Lung (tissue), 12 donors: ENCODE measurements around the gene SLC35E3. TPM values are rescaled to one million over a fixed set of nuclear protein-coding genes. Genes with fewer than 3 reads are reported as not detected.

Experiments
- ATAC-seq: fragments of 200-7000 bp; cut with Tn5 transposase; one replicate; pipeline ENCODE4 v1.9.1; 2020; ENCODE audit warnings: moderate number of reproducible peaks; ENCODE audit not compliant: insufficient read depth, low FRiP score
- DNase-seq, 3 donors: peaks; one replicate each; pipeline ENCODE4 v3.0.0-alpha.2; 2013 to 2017
- H3K27ac ChIP-seq, 2 donors: one replicate each; pipeline ENCODE4 v1.5.1; 2013; ENCODE audit warnings: mild to moderate bottlenecking in 2 of 2, moderate library complexity in 2 of 2, control low read depth in 1 of 2, inconsistent platforms in 1 of 2, low read depth in 1 of 2, low read length in 1 of 2
- H3K27me3 ChIP-seq, 3 donors: one replicate each; pipeline ENCODE4 v1.5.1; 2013; ENCODE audit warnings: low read length in 2 of 3; ENCODE audit not compliant: control insufficient read depth in 3 of 3, insufficient read depth in 3 of 3
- H3K36me3 ChIP-seq, 4 donors: one replicate each; pipeline ENCODE4 v1.5.1; 2013; ENCODE audit warnings: low read length in 4 of 4, mild to moderate bottlenecking in 1 of 4, moderate library complexity in 1 of 4; ENCODE audit not compliant: control insufficient read depth in 4 of 4, insufficient read depth in 4 of 4
- H3K4me1 ChIP-seq, 5 donors: one replicate each; pipeline ENCODE4 v1.5.1; 2013; ENCODE audit warnings: low read length in 5 of 5, mild to moderate bottlenecking in 2 of 5, moderate library complexity in 1 of 5; ENCODE audit not compliant: control insufficient read depth in 5 of 5, insufficient read depth in 5 of 5
- H3K4me3 ChIP-seq: one replicate; pipeline ENCODE4 v1.5.1; 2013; ENCODE audit warnings: mild to moderate bottlenecking, control low read depth, moderate library complexity
- H3K9ac ChIP-seq, 2 donors: one replicate each; pipeline ENCODE4 v1.5.1; 2013; ENCODE audit warnings: low read length in 2 of 2, control low read depth in 1 of 2; ENCODE audit not compliant: insufficient read depth in 1 of 2
- H3K9me3 ChIP-seq, 4 donors: one replicate each; pipeline ENCODE4 v1.5.1; 2013; ENCODE audit warnings: low read length in 3 of 4, mild to moderate bottlenecking in 1 of 4, moderate library complexity in 1 of 4; ENCODE audit not compliant: control insufficient read depth in 4 of 4, insufficient read depth in 3 of 4
- CTCF ChIP-seq: IDR thresholded peaks from 2 replicates; pipeline ENCODE4 v1.5.1; 2012; ENCODE audit warnings: mild to moderate bottlenecking; ENCODE audit errors: control extremely low read depth, extremely low read depth
- WGBS, 2 donors: extraction: QIAGEN DNeasy Blood & Tissue Kit; methylation state at CpG; one replicate each; pipeline ENCODE4 v1.1.7; 2013; 5-methylcytosine and 5-hydroxymethylcytosine counted together
- polyA plus RNA-seq, 2 donors: library from polyadenylated mRNA; stranded (reverse); fragments of 200-250 nt; gene quantifications; one replicate each; pipeline ENCODE4 v1.2.1, GENCODE V29; 2013
- total RNA-seq, 2 donors: library from RNA; depleted of rRNA in 1 of 2; stranded (reverse); fragments of >200 nt in 1 of 2; gene quantifications; one replicate each; pipeline ENCODE4 v1.2.1, GENCODE V29; 2014 to 2021
- donor health status: control.
- donor health status: control.
- donor health status: Bipolar disorder and iron deficiency.
- donor health status: healthy.
- donor health status: DM: yes; HTN: yes; CAD: no.

Gene SLC35E3
- total and polyA plus RNA-seq, 4 donors = 4.0 to 14.4 (median 9.0) TPM

GRCh38 chr12:68821357-68822188 lies 75.6 kb downstream of the SLC35E3 start:
- Histone ChIP-seq H3K4me3 (no peak overlapping the region), H3K9ac (no peak overlapping the region), H3K36me3 (peaks cover 20 to 46% (median 25%) of the 10 kb centered on the region in 4 donors), H3K4me1 (no peaks in the 10 kb centered on the region), H3K27ac (no peak overlapping the region), H3K27me3 (no peaks in the 10 kb centered on the region), H3K9me3 (no peaks in the 10 kb centered on the region)
- TF ChIP-seq CTCF = no peak
- DNase-seq (no peak), ATAC-seq (no peak)
- 92 to 99% methylated on average over 6 of the region's 6 CpGs for whole genome bisulfite sequencing, 2 donors

GRCh38 chr12:68823696-68824095 lies 77.7 kb downstream of the SLC35E3 start:
- 83 to 90% methylated on average over 3 of the region's 3 CpGs for WGBS, 2 donors
- no peak for ATAC-seq

GRCh38 chr12:68824131-68824530 lies 78.2 kb downstream of the SLC35E3 start:
- H3K4me1 ChIP-seq = no peaks in the 10 kb centered on the region
- no peak overlapping the region for H3K9ac ChIP-seq
- H3K36me3 ChIP-seq = peaks cover 17 to 43% (median 29%) of the 10 kb centered on the region in 4 donors
- no peaks in the 10 kb centered on the region for H3K27me3 ChIP-seq
- no peak for ATAC-seq
- TF ChIP-seq CTCF = no peak
- no peak overlapping the region for H3K4me3 ChIP-seq
- DNase-seq = no peak
- no peak overlapping the region for H3K27ac ChIP-seq
- no peaks in the 10 kb centered on the region for H3K9me3 ChIP-seq
- WGBS, 2 donors = 97 to 98% methylated on average over 5 of the region's 5 CpGs

More at GRCh38 chr12:68823696-68824095, 77.7 kb downstream of the SLC35E3 start:
- Histone ChIP-seq H3K9ac (no peak overlapping the region), H3K4me3 (no peak overlapping the region), H3K4me1 (no peaks in the 10 kb centered on the region), H3K27ac (no peak overlapping the region), H3K27me3 (no peaks in the 10 kb centered on the region), H3K36me3 (peaks cover 17 to 43% (median 27%) of the 10 kb centered on the region in 4 donors), H3K9me3 (no peaks in the 10 kb centered on the region)
- DNase-seq = no peak
- no peak for TF ChIP-seq CTCF
